Naive thymus-derived CD4-positive, alpha-beta T cell (primary cell): ENCODE results near the gene IFI30. TPM values are rescaled to one million over a fixed set of nuclear protein-coding genes. Genes with fewer than 3 reads are reported as not detected.

Experiments
- ATAC-seq: fragments of 150-1000 bp; cut with Tn5 transposase; 2 replicates; pipeline ENCODE4 v1.10.0; 2021; ENCODE audit warnings: mild to moderate bottlenecking, moderate library complexity
- CTCF ChIA-PET: fragments of 350-600 bp; sonication (Branson Sonifier 250); formaldehyde crosslinking; loops from one replicate; lab custom pipeline; 2021; ENCODE audit warnings: antibody characterized with exemption; lab: Charles Lee
- POLR2A ChIA-PET: fragments of 350-600 bp; sonication (Branson Sonifier 250); formaldehyde crosslinking; loops from one replicate; lab custom pipeline; 2021; ENCODE audit warnings: antibody characterized with exemption, inconsistent platforms; lab: Charles Lee
- DNase-seq, 9 donors: peaks; one replicate each; pipeline versions ENCODE4 v3.0.0 to v3.0.0-alpha.2; 2020 to 2022; ENCODE audit warnings: mixed read lengths in 1 of 9
- H3K27ac ChIP-seq: one replicate; pipeline ENCODE4 v1.7.0; 2013; ENCODE audit warnings: mild to moderate bottlenecking, low read depth, low read length, moderate library complexity
- H3K27me3 ChIP-seq, 2 donors: one replicate each; pipeline ENCODE4 v1.7.0; 2013; ENCODE audit warnings: low read length in 2 of 2, mild to moderate bottlenecking in 2 of 2, moderate library complexity in 2 of 2; ENCODE audit not compliant: control insufficient read depth in 2 of 2, insufficient read depth in 2 of 2
- H3K36me3 ChIP-seq, 3 experiments: 1 replicate in 2 of 3; 2 replicates in 1 of 3; pipeline ENCODE4 v1.7.0; 2013; ENCODE audit warnings: low read length in 3 of 3, mild to moderate bottlenecking in 3 of 3, moderate library complexity in 1 of 3; ENCODE audit not compliant: insufficient read depth in 3 of 3, control insufficient read depth in 2 of 3
- H3K4me1 ChIP-seq, 2 donors: one replicate each; pipeline ENCODE4 v1.7.0; 2013; ENCODE audit warnings: low read length in 2 of 2, mild to moderate bottlenecking in 2 of 2, moderate library complexity in 1 of 2; ENCODE audit not compliant: control insufficient read depth in 2 of 2, insufficient read depth in 2 of 2
- H3K4me3 ChIP-seq: 2 replicates; pipeline ENCODE4 v1.7.0; 2013; ENCODE audit warnings: mild to moderate bottlenecking, low read length
- H3K9me3 ChIP-seq, 3 experiments: 1 replicate in 2 of 3; 2 replicates in 1 of 3; pipeline ENCODE4 v1.7.0; 2013; ENCODE audit warnings: low read length in 3 of 3; ENCODE audit not compliant: control insufficient read depth in 2 of 3
- H3K27ac Mint-ChIP-seq, 9 donors: one replicate each; pipeline ENCODE4 v1.8.0; 2020 to 2022; ENCODE audit warnings: mixed read lengths in 9 of 9, mild to moderate bottlenecking in 8 of 9, moderate library complexity in 5 of 9, inconsistent platforms in 2 of 9
- H3K27me3 Mint-ChIP-seq, 5 donors: one replicate each; pipeline ENCODE4 v1.8.0; 2021 to 2022; ENCODE audit warnings: mixed read lengths in 5 of 5, mild to moderate bottlenecking in 1 of 5
- H3K36me3 Mint-ChIP-seq, 5 donors: one replicate each; pipeline ENCODE4 v1.8.0; 2020 to 2022; ENCODE audit warnings: mixed read lengths in 5 of 5, mild to moderate bottlenecking in 3 of 5, inconsistent platforms in 1 of 5
- H3K4me1 Mint-ChIP-seq, 7 donors: one replicate each; pipeline ENCODE4 v1.8.0; 2020 to 2022; ENCODE audit warnings: mixed read lengths in 7 of 7, mild to moderate bottlenecking in 3 of 7, inconsistent platforms in 1 of 7
- H3K4me3 Mint-ChIP-seq, 10 donors: one replicate each; pipeline ENCODE4 v1.8.0; 2020 to 2022; ENCODE audit warnings: mild to moderate bottlenecking in 10 of 10, mixed read lengths in 10 of 10, moderate library complexity in 6 of 10, inconsistent platforms in 2 of 10
- H3K9me3 Mint-ChIP-seq, 11 donors: one replicate each; pipeline ENCODE4 v1.8.0; 2020 to 2022; ENCODE audit warnings: mixed read lengths in 11 of 11, mild to moderate bottlenecking in 4 of 11, inconsistent platforms in 1 of 11, moderate library complexity in 1 of 11
- intact Hi-C, 2 donors: fragments of 100-400 bp; cut with micrococcal nuclease; formaldehyde crosslinking; loops; one replicate each; pipeline ENCODE4 v1.15.1; 2023
- polyA plus RNA-seq, 2 donors: library from polyadenylated mRNA; unstranded; fragments of 300-500 nt; fragmentation: Illumina TruSeq; gene quantifications; one replicate each; pipeline ENCODE4 v1.2.3, GENCODE V29; 2021
- total RNA-seq, 6 experiments: library from RNA in 5 of 6; stranded (reverse) in 5 of 6; gene quantifications; 1 replicate in 5 of 6; 2 replicates in 1 of 6; pipeline ENCODE4 v1.2.3 and lab custom pipeline; 2021 to 2026

Gene IFI30
- total and polyA plus RNA-seq, 7 experiments from 2014 or later = 6.7 to 514 (median 59.3) TPM

- Mint-ChIP-seq H3K27ac (no peak overlapping the region), H3K4me3 (no peak overlapping the region), H3K4me1 (peaks cover 0 to 15% (median 9%) of the 10 kb centered on the region in 7 donors), H3K27me3 (no peaks in the 10 kb centered on the region), H3K36me3 (peaks cover 10 to 22% (median 11%) of the 10 kb centered on the region in 5 donors), H3K9me3 (no peaks in the 10 kb centered on the region)
- intact Hi-C loops = no loop called here
- no peak overlapping the region for H3K27ac ChIP-seq
- H3K4me3 ChIP-seq = no peak overlapping the region
- peaks cover 0 to 13% of the 10 kb centered on the region in 2 donors for H3K4me1 ChIP-seq
- CTCF ChIA-PET = interaction anchor here (0.9 to 1.2 kb wide), 4 partner anchors 29 to 288 kb away, joined by 3 read pairs; partner anchors contain the start of gene MPV17L2
- no peaks in the 10 kb centered on the region for H3K27me3 ChIP-seq
- DNase-seq = no peak
- POLR2A ChIA-PET = no interaction called here
- peaks cover 0 to 50% (median 14%) of the 10 kb centered on the region in 3 experiments for H3K36me3 ChIP-seq
- no peaks in the 10 kb centered on the region for H3K9me3 ChIP-seq
- no peak for ATAC-seq
Measured at GRCh38 chr19:18164072-18164471, 9.5 kb upstream of the IFI30 start.

GRCh38 chr19:18165794-18166544, 7.6 kb upstream of the IFI30 start:
- peaks cover 9 to 25% (median 10%) of the 10 kb centered on the region in 5 donors for H3K36me3 Mint-ChIP-seq
- peaks cover 0 to 7% (median 5%) of the 10 kb centered on the region in 7 donors for H3K4me1 Mint-ChIP-seq
- no peak overlapping the region for H3K4me3 Mint-ChIP-seq
- no peaks in the 10 kb centered on the region for H3K9me3 Mint-ChIP-seq
- no peaks in the 10 kb centered on the region for H3K27me3 Mint-ChIP-seq
- intact Hi-C loops = no loop called here
- POLR2A ChIA-PET = interaction anchor here (0.6 kb wide), 1 partner anchor 289 kb away, joined by 3 read pairs; no protein-coding TSS in a partner anchor
- H3K4me1 ChIP-seq = peaks cover 0 to 6% of the 10 kb centered on the region in 2 donors
- H3K27ac ChIP-seq = no peak overlapping the region
- H3K4me3 ChIP-seq = no peak overlapping the region
- peaks cover 0 to 55% (median 14%) of the 10 kb centered on the region in 3 experiments for H3K36me3 ChIP-seq
- H3K27ac Mint-ChIP-seq = no peak overlapping the region
- DNase-seq (no peak), ATAC-seq (no peak)
- CTCF ChIA-PET = interaction anchor here (0.6 to 3.0 kb wide), 5 partner anchors 14 to 109 kb away, joined by 3 to 16 read pairs (median 10); no protein-coding TSS in a partner anchor
- no peaks in the 10 kb centered on the region for H3K9me3 ChIP-seq
- H3K27me3 ChIP-seq = no peaks in the 10 kb centered on the region

- intact Hi-C loops = no loop called here
- Histone ChIP-seq H3K9me3 (no peaks in the 10 kb centered on the region), H3K4me1 (peaks cover 0 to under 1% of the 10 kb centered on the region in 2 donors), H3K4me3 (no peak overlapping the region), H3K27me3 (no peaks in the 10 kb centered on the region), H3K36me3 (peaks cover 0 to 54% (median 14%) of the 10 kb centered on the region in 3 experiments), H3K27ac (no peak overlapping the region)
- POLR2A ChIA-PET = interaction anchor here (1.4 kb wide), 1 partner anchor 79 kb away, joined by 4 read pairs; no protein-coding TSS in a partner anchor
- H3K4me1 Mint-ChIP-seq = peaks cover 0 to 9% (median 4%) of the 10 kb centered on the region in 7 donors
- peaks cover 9 to 25% (median 10%) of the 10 kb centered on the region in 5 donors for H3K36me3 Mint-ChIP-seq
- DNase-seq (no peak), ATAC-seq (no peak)
- H3K4me3 Mint-ChIP-seq = no peak overlapping the region
- no peaks in the 10 kb centered on the region for H3K27me3 Mint-ChIP-seq
- no peak overlapping the region for H3K27ac Mint-ChIP-seq
- H3K9me3 Mint-ChIP-seq = no peaks in the 10 kb centered on the region
- CTCF ChIA-PET = interaction anchor here (1.5 to 3.0 kb wide), 4 partner anchors 53 to 230 kb away, joined by 3 to 16 read pairs (median 11); no protein-coding TSS in a partner anchor
Measured at GRCh38 chr19:18167011-18167410, 6.6 kb upstream of the IFI30 start.

GRCh38 chr19:18167975-18168645, 5.5 kb upstream of the IFI30 start:
- peaks cover 9 to 24% (median 10%) of the 10 kb centered on the region in 5 donors for H3K36me3 Mint-ChIP-seq
- Histone ChIP-seq H3K27me3 (no peaks in the 10 kb centered on the region), H3K27ac (no peak overlapping the region), H3K9me3 (no peaks in the 10 kb centered on the region), H3K4me1 (peaks cover 0 to under 1% of the 10 kb centered on the region in 2 donors), H3K36me3 (peaks cover 0 to 45% (median 12%) of the 10 kb centered on the region in 3 experiments), H3K4me3 (no peak overlapping the region)
- peaks cover 0 to 14% (median 4%) of the 10 kb centered on the region in 7 donors for H3K4me1 Mint-ChIP-seq
- intact Hi-C loops = loop anchor here (1.0 kb wide), 3 partner anchors 55 to 230 kb away; no protein-coding TSS in a partner anchor
- no peaks in the 10 kb centered on the region for H3K9me3 Mint-ChIP-seq
- ChIA-PET CTCF (interaction anchor here (0.6 to 3.0 kb wide), 14 partner anchors 9 to 232 kb away, joined by 3 to 16 read pairs (median 3); partner anchors contain the start of gene IL12RB1), POLR2A (interaction anchor here (1.2 to 1.5 kb wide), 3 partner anchors 55 to 105 kb away, joined by 3 to 4 read pairs (median 4); no protein-coding TSS in a partner anchor)
- H3K27ac Mint-ChIP-seq = peak overlapping the region in 2 of 9 donors; percentile 5 to 65
- H3K4me3 Mint-ChIP-seq = no peak overlapping the region
- ATAC-seq = peak; percentile 71
- DNase-seq = peak in 7 of 9 donors; percentile 32 to 70 (median 59)
- H3K27me3 Mint-ChIP-seq = no peaks in the 10 kb centered on the region

GRCh38 chr19:18168673-18169381, 4.8 kb upstream of the IFI30 start:
- Mint-ChIP-seq H3K27me3 (no peaks in the 10 kb centered on the region), H3K4me3 (no peak overlapping the region), H3K27ac (no peak overlapping the region), H3K9me3 (no peaks in the 10 kb centered on the region), H3K4me1 (peaks cover 0 to 17% (median 7%) of the 10 kb centered on the region in 7 donors), H3K36me3 (peaks cover 7 to 21% (median 10%) of the 10 kb centered on the region in 5 donors)
- no peak overlapping the region for H3K27ac ChIP-seq
- no peaks in the 10 kb centered on the region for H3K9me3 ChIP-seq
- ChIA-PET POLR2A (interaction anchor here (1.2 to 1.5 kb wide), 3 partner anchors 55 to 105 kb away, joined by 3 to 4 read pairs (median 4); no protein-coding TSS in a partner anchor), CTCF (interaction anchor here (0.6 to 3.0 kb wide), 11 partner anchors 8 to 232 kb away, joined by 3 to 16 read pairs (median 3); partner anchors contain the start of gene IL12RB1)
- H3K4me3 ChIP-seq = no peak overlapping the region
- DNase-seq (no peak), ATAC-seq (no peak)
- intact Hi-C loops = loop anchor here (1.0 kb wide), 3 partner anchors 56 to 231 kb away; no protein-coding TSS in a partner anchor
- H3K27me3 ChIP-seq = no peaks in the 10 kb centered on the region
- H3K4me1 ChIP-seq = peaks cover 0 to 5% of the 10 kb centered on the region in 2 donors
- peaks cover 0 to 39% (median 7%) of the 10 kb centered on the region in 3 experiments for H3K36me3 ChIP-seq
